Smooth muscle cell (in vitro differentiated cells): ENCODE measurements around the gene AIPL1. TPM values are rescaled to one million over a fixed set of nuclear protein-coding genes. Genes with fewer than 3 reads are reported as not detected.

Experiments used
- DNase-seq: peaks from one replicate; lab custom pipeline; 2025; ENCODE audit not compliant: unreplicated experiment; lab: John Stamatoyannopoulos, UW
- H2AFZ ChIP-seq: fragments of 200-600 bp; sonication (generic); 2 replicates; pipeline ENCODE4 v1.6.0; 2016; ENCODE audit warnings: antibody characterized with exemption, low read depth, mild to moderate bottlenecking
- H3F3A ChIP-seq: fragments of 200-600 bp; sonication (generic); 2 replicates; pipeline ENCODE4 v1.6.0; 2017; ENCODE audit warnings: antibody characterized with exemption, low read depth
- H3K27ac ChIP-seq: fragments of 200-600 bp; sonication (generic); 2 replicates; pipeline ENCODE4 v1.5.1; 2016; ENCODE audit warnings: low read depth, mild to moderate bottlenecking
- H3K27me3 ChIP-seq: fragments of 200-600 bp; sonication (generic); 2 replicates; pipeline ENCODE4 v1.6.1; 2016; ENCODE audit warnings: low read depth, mild to moderate bottlenecking
- H3K36me3 ChIP-seq: fragments of 200-600 bp; sonication (generic); 2 replicates; pipeline ENCODE4 v1.5.1; 2016; ENCODE audit warnings: low read depth
- H3K4me1 ChIP-seq: fragments of 200-600 bp; sonication (generic); 2 replicates; pipeline ENCODE4 v1.5.1; 2016; ENCODE audit warnings: low read depth
- H3K4me2 ChIP-seq: fragments of 200-600 bp; sonication (generic); 2 replicates; pipeline ENCODE4 v1.6.0; 2016; ENCODE audit warnings: mild to moderate bottlenecking
- H3K4me3 ChIP-seq: fragments of 200-600 bp; sonication (generic); 2 replicates; pipeline ENCODE4 v1.5.1; 2016; ENCODE audit warnings: mild to moderate bottlenecking
- H3K79me2 ChIP-seq: fragments of 200-600 bp; sonication (generic); 2 replicates; pipeline ENCODE4 v1.6.0; 2016; ENCODE audit warnings: low read depth, mild to moderate bottlenecking
- H3K9ac ChIP-seq: fragments of 200-600 bp; sonication (generic); 2 replicates; pipeline ENCODE4 v1.6.0; 2016; ENCODE audit warnings: low read depth
- H3K9me3 ChIP-seq: fragments of 200-600 bp; sonication (generic); replicated peaks from 2 replicates; pipeline ENCODE4 v1.5.1; 2016; ENCODE audit warnings: low read depth
- H4K20me1 ChIP-seq: fragments of 200-600 bp; sonication (generic); 2 replicates; pipeline ENCODE4 v1.6.0; 2016; ENCODE audit warnings: low read depth
- CTCF ChIP-seq: fragments of 200-600 bp; sonication (generic); IDR thresholded peaks from 2 replicates; pipeline ENCODE4 v1.5.1; 2017; ENCODE audit warnings: borderline replicate concordance, mild to moderate bottlenecking, antibody characterized with exemption; ENCODE audit not compliant: insufficient read depth, poor library complexity, severe bottlenecking
- WGBS: methylation state at CpG from one replicate; pipeline ENCODE4 v1.1.7; 2016; ENCODE audit warnings: low lambda C conversion rate; 5-methylcytosine and 5-hydroxymethylcytosine counted together
- polyA plus RNA-seq: library from polyadenylated mRNA; unstranded; fragments of >200 nt; fragmentation: Nextera tagmentation; extraction: Ambion mirVana; gene quantifications from 2 replicates; pipeline ENCODE4 v1.2.1, GENCODE V29; 2016
- total RNA-seq: library from RNA; depleted of rRNA; stranded (reverse); fragments of >200 nt; gene quantifications from 2 replicates; pipeline ENCODE4 v1.2.3, GENCODE V29; 2014

The AIPL1 gene
- total and polyA plus RNA-seq, 2 experiments from 2014 or later, result not detected

- no peak for TF ChIP-seq CTCF
- Histone ChIP-seq H3K4me3 (no peak overlapping the region), H3K27me3 (no peaks in the 10 kb centered on the region), H3K9ac (no peak overlapping the region), H3K4me1 (peaks cover 8% of the 10 kb centered on the region), H3K9me3 (no peaks in the 10 kb centered on the region), H3K27ac (no peak overlapping the region), H4K20me1 (no peaks in the 10 kb centered on the region), H3K36me3 (no peaks in the 10 kb centered on the region), H3K4me2 (no peak overlapping the region), H3F3A (no peaks in the 10 kb centered on the region), H3K79me2 (no peaks in the 10 kb centered on the region), H2AFZ (no peak overlapping the region)
- WGBS, result 67% methylated on average over 10 of the region's 10 CpGs
- DNase-seq, result no peak
These were observed 27.0 kb upstream of the AIPL1 start for GRCh38 chr17:6461792-6462524.

GRCh38 chr17:6461246-6461645, 26.3 kb upstream of the AIPL1 start:
- no peak overlapping the region for H3K4me3 ChIP-seq
- H2AFZ ChIP-seq, result no peak overlapping the region
- no peak overlapping the region for H3K4me2 ChIP-seq
- no peak for TF ChIP-seq CTCF
- peaks cover 8% of the 10 kb centered on the region for H3K4me1 ChIP-seq
- H3K9ac ChIP-seq, result no peak overlapping the region
- no peaks in the 10 kb centered on the region for H3F3A ChIP-seq
- no peaks in the 10 kb centered on the region for H3K79me2 ChIP-seq
- 91% methylated on average over 13 of the region's 14 CpGs for WGBS
- peaks cover 2% of the 10 kb centered on the region for H3K27me3 ChIP-seq
- no peaks in the 10 kb centered on the region for H3K36me3 ChIP-seq
- H3K27ac ChIP-seq, result no peak overlapping the region
- no peak for DNase-seq
- H4K20me1 ChIP-seq, result no peaks in the 10 kb centered on the region
- H3K9me3 ChIP-seq, result no peaks in the 10 kb centered on the region

GRCh38 chr17:6460531-6461161, 25.7 kb upstream of the AIPL1 start:
- 89% methylated on average over 9 of the region's 9 CpGs for whole genome bisulfite sequencing
- no peak for TF ChIP-seq CTCF
- H3K9me3 ChIP-seq, result no peaks in the 10 kb centered on the region
- H3K4me1 ChIP-seq, result peaks cover 8% of the 10 kb centered on the region
- no peak for DNase-seq
- no peak overlapping the region for H3K27ac ChIP-seq
- H3K27me3 ChIP-seq, result peaks cover 8% of the 10 kb centered on the region
- no peak overlapping the region for H3K9ac ChIP-seq
- no peaks in the 10 kb centered on the region for H3K36me3 ChIP-seq
- no peaks in the 10 kb centered on the region for H3F3A ChIP-seq
- no peaks in the 10 kb centered on the region for H4K20me1 ChIP-seq
- no peak overlapping the region for H3K4me3 ChIP-seq
- no peaks in the 10 kb centered on the region for H3K79me2 ChIP-seq
- H2AFZ ChIP-seq, result no peak overlapping the region
- H3K4me2 ChIP-seq, result no peak overlapping the region
